HG03095 (cell line): ENCODE results near the gene MYH7.

Experiments
- ATAC-seq: cut with Tn5 transposase; IDR thresholded peaks from one replicate; pipeline ENCODE4 v1.9.1; 2021; ENCODE audit warnings: moderate library complexity; ENCODE audit not compliant: unreplicated experiment

The MYH7 gene

DNA sequence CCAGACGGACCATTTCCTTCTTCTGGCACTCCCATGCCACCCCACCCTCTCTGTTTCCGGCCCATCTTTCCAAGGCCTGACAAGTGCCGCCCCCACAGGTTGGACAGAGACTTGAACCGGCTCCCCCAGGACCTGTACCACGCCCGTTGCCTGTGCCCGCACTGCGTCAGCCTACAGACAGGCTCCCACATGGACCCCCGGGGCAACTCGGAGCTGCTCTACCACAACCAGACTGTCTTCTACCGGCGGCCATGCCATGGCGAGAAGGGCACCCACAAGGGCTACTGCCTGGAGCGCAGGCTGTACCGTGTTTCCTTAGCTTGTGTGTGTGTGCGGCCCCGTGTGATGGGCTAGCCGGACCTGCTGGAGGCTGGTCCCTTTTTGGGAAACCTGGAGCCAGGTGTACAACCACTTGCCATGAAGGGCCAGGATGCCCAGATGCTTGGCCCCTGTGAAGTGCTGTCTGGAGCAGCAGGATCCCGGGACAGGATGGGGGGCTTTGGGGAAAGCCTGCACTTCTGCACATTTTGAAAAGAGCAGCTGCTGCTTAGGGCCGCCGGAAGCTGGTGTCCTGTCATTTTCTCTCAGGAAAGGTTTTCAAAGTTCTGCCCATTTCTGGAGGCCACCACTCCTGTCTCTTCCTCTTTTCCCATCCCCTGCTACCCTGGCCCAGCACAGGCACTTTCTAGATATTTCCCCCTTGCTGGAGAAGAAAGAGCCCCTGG is 59.8 kb downstream of the MYH7 start:
- no peak for ATAC-seq

DNA sequence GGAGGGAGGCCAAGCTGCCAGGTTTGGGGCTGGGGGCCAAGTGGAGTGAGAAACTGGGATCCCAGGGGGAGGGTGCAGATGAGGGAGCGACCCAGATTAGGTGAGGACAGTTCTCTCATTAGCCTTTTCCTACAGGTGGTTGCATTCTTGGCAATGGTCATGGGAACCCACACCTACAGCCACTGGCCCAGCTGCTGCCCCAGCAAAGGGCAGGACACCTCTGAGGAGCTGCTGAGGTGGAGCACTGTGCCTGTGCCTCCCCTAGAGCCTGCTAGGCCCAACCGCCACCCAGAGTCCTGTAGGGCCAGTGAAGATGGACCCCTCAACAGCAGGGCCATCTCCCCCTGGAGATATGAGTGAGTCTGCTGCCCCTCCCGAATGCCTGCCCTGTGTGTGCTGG is 62.4 kb downstream of the MYH7 start:
- ATAC-seq: no peak

GRCh38 chr14:23372509-23372908 is 63.0 kb downstream of the MYH7 start, which contains the start of gene IL25:
IL25 (plus strand) TSS chr14:23372809.
- ATAC-seq: no peak

- no peak for ATAC-seq
Measured at GRCh38 chr14:23371865-23372264, 63.6 kb downstream of the MYH7 start.

- ATAC-seq: no peak
Measured at GRCh38 chr14:23370221-23370620, 65.2 kb downstream of the MYH7 start.

DNA sequence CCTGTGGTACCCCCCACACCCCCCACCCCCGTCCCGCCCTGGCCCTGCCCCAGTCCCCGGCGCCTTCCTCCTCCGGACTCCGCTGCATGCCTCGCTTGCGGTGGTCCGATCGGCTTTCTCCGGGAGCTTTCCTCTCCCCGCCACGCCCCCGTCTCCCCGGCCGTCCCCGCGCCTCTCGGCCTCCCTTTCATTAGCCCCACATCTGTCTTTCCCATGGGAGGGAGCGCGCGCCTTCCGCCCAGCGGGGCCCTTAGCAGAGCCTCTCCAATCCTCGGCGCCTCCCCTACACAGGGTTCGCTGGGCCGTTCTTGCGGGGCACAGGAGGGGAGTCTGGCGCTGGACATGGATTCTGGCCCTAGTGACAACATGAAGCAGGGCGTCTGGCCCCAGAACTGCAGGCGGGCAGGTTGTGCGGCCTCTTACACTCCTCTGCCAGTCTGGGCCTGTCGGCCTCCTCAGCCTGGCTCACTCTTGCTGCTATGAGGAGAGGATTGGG is 69.0 kb downstream of the MYH7 start:
- ATAC-seq: no peak

DNA sequence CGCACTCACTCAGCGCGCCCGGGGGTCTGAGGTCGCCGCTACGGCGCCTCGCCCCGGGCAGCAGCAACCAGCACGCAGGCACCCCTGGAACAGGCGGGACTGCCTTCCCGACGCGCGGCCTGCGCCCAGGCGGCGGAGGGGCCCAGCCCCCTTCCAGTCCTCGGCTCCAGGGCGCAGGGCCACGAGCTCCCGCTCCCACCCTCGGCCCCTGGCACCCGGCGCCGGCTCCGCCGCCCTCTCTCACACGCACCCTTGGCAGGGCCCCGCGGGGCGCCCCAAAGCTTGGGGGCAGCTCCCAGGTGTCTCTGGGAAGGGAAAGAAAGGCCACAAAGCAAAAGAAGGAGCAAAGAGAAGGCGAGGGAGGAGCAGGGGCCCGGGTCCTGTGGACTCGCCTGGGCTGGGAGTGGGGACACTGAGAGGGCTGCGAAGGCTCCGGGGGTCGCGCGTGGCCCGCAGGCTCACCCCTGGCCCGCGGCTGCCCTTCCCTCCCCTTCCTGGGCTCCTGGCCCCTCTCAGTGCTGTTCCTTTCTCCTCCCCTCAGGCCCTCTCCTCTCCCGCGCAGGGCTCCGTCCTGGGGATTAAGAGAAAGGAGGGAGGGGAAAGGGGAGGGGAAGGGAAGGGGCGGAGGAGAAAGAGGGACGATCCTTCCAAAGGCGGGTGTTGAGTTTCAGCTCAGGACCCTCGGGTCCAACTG is 69.6 kb downstream of the MYH7 start:
- no peak for ATAC-seq

DNA sequence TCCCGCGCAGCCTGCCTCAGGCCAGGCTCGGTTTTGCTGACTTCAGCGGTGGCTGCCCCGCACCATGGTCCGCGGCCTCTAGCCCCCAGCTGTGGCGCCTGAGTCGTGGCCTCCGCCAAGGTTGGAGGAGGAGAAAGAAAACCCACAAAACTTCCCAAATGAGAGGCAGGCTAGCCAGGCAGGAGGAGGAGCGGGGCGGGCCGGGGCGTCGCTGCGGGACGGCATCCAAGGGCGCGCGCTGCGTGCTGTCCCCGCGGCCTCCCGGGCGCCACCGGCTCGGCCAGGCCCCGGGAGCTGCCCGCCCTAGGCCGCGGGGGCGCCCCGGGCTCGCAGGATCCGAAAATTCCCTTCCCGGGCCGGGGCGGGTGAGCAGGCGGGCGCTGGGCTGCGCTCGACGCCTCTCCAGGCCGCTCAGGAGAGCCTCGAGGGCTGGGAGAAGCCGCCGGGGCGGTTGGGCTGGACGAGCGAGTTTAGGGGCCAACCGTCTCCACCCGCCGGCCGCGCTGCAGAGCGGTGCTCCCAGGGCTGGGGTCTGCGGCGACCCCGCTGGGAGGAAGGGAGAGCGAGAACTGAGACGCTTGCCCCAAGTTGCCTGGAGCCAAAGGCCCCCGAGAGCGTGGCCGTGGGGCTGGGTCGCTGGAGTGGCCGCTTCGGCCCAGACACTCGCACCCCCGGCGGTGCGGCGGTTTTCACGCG is 70.3 kb downstream of the MYH7 start, which contains the start of gene EFS:
EFS (minus strand) TSS at position 137 of the 696 bp plus-strand sequence. CDS start 147 bp downstream, outside the sequence.
- no peak for ATAC-seq

DNA sequence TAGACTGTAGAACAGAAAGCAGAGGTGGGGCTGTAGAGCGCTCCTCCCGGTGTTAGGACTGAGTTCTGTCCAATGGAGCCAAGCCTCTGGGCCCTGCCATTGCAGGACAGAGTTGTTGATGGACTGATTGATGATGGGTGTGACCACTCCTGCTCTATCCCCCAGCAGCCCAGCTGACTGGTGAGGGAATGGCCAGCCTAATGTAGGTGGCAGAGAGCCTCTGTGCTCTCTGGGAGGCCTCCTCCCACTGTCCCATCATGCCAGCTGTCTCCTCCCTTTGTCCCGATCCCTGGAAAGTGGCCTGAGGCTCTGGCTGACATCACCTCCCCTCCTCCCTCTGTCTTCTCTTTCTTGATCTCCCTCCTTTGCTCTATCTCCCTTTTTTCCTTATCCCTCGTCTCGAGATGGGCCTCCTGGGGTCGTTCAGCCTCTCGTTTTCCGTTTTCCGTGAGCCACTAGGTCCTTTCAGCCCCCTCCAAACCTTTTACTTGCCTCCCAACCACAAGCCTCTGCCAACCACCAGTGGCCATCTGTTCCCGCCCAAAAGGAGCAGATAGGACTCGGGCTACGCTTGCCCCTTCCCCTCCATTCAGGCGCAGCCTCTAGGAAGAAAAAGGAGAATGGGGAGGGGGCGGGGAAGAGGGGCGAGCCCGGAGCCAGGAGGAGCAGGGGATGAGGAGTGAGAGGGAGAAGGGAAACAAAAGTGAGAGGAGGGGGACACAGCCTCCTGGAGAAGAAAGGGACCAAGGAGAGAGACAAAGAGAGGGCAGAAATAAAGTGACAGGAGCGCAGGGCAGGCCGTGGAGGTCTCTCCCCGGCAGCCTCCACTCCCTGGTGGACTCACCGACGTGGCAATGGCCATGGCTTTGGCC is 71.1 kb downstream of the MYH7 start:
- ATAC-seq: no peak
